HG02943 (cell line): ENCODE results near the gene WDR44.
"Not testable (repeated sequence)": the region's sequence is repeated elsewhere in the genome, so short reads cannot be mapped to it uniquely, and the experiment has no call there.

ENCODE experiments used
- ATAC-seq: cut with Tn5 transposase; IDR thresholded peaks from one replicate; pipeline ENCODE4 v1.9.1; 2021; ENCODE audit warnings: mild to moderate bottlenecking, low read depth, moderate library complexity; ENCODE audit not compliant: unreplicated experiment

Gene WDR44

DNA sequence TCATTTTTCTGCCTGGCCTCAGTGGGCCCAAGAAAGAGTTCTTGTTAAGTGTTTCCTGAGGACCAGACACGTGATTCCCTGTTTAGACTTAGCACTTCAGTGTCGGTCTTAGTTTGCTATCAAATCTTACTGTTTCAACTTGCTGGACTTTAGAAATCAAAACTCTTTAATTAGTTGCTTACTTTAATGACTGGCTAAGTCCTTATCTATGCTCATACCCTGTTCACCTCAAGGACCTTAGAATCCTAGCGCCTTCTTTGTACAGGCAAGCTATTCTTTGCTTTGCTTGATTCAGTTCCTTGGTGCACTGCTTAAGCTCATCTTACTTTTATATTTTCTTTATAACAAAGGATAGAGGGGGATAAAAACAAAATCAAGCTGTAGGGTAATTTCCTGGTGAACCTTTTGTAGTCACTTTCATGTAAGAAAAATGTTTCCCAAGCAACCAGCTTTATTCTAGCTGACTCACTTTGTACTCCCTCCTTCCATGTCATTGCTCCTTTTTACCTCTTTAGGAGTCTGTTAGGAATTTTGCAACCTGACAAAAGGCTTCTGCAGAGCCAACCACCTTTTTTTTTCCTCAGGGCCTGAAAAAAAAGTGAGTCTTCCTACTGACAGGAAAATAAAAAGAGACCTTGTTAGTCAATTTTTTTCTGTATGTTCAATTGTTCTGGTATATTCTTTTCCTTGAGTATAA, 14.7 kb downstream of the WDR44 start:
- no peak for ATAC-seq

GRCh38 chrX:118364261-118364660, 18.4 kb downstream of the WDR44 start:
- no peak for ATAC-seq

DNA sequence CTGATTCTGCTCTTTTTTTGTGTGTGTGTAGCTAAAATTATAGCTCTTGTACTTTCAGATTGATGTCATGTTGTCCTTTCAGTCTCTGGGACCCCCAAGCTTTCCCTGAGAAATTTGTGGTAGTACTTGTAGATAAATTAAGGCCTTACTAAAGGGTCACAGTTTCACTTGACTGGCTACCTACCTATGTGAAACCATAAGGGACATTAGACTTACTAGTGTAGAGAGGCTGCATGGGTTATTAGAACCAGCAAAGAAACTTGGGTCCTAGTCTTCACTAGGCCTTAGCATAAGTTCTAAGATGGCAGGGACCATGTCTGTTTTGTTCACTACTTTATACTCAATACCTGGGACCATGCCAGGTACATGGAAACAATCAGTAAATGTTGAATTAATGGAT, 21.4 kb downstream of the WDR44 start:
- ATAC-seq: no peak

DNA sequence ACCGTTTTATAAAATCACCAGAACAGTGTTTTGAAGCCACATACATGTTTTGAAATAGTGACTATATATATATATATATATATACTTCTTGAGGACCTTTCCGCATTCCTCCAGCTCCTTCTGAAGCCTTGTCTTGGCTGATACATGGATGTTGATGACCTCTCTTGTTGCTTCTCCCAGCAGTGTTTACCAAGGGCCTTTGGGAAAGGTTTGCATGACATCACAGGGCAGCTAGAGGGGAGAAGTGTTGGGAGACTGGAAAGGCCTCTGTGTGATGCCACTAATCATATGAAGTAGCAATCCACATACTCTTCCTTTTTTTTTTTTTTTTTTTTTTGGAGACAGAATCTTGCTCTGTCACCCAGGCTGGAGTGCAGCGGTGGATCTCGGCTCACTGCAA, 22.5 kb downstream of the WDR44 start:
- no peak for ATAC-seq

DNA sequence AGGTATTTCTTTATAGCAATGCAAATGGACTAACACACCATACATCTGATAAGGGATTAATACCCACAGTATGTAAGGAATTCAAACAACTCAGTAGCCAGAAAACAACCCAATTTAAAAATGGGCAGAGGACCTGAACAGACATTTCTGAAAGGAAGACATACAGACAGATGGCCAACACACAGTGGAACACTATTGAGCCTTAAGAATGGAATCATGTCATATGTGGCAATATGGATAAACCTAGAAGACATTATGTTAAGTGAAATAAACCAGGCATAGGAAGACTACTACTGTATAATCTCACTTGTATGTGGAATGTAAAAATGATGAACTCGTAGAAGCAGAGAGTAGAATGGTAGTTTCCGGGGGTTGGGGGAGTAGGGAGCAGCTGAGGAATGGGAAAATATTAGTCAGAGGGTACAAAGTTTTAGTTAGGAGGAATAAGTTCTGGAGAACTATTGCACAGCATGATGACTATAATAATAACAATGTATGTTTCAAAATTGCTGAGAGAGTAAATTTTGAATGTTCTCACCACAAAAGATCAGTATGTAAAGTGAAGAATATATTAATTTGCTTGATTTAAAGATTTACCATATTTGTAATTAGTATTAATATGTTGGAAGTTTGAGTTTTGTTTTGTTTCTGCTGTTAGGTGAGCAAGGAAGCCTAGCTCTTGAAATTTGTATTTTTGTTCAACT, 25.2 kb downstream of the WDR44 start:
- no peak for ATAC-seq

GRCh38 chrX:118373538-118373937, 27.6 kb downstream of the WDR44 start:
- no peak for ATAC-seq

DNA sequence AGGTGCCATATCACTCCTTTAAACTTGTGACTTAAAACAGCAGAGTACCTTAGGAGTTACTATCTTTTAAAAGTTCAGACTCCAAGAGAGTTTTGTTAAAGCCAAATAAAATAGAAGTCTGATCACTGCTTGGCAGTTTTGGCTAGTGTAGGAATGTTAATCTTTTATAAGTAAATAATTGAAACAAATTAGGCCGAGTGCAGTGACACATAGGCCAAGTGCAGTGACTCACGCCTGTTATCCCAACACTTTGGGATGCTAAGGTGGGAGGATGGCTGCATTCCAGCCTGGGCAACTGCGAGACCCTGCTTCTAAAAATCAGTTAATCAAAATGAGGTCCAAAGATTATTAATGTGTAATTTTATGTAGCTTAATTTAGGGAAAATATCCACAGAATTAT, 37.2 kb downstream of the WDR44 start:
- ATAC-seq: no peak

DNA sequence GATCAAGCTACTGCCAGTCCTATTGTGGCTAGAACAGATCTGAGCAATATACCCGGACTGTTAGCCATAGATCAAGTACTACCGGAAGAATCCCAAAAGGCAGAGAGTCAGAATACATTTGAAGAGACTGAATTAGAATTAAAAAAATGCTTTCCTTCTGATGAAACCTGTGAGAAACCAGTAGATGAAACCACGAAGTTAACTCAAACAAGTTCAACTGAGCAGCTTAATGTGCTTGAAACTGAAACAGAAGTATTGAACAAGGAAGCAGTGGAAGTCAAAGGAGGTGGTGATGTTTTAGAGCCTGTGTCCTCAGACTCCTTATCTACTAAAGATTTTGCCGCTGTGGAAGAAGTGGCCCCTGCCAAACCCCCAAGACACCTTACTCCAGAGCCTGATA, 46.8 kb downstream of the WDR44 start:
- no peak for ATAC-seq

DNA sequence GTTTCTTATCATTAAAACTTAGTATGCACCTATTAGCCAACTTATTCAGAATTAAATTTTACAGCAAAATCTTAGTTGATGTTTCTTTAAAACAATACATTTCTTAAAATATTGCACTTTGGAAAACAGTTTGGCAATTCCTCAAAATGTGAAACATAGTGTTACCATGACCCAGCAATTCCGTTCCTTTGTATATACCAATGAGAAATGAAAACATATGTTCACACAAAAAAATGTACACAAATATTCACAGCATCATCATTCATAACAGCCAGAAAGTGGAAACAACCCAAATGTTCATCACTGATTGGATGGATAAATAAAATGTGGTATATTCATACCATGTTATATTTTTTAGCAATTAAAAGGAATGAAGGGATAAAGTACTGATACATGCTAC, 50.2 kb downstream of the WDR44 start:
- no peak for ATAC-seq

- no peak for ATAC-seq
Measured at GRCh38 chrX:118418811-118419251, 72.9 kb downstream of the WDR44 start.

GRCh38 chrX:118420462-118420861, 74.6 kb downstream of the WDR44 start:
- ATAC-seq: peak; percentile 54

DNA sequence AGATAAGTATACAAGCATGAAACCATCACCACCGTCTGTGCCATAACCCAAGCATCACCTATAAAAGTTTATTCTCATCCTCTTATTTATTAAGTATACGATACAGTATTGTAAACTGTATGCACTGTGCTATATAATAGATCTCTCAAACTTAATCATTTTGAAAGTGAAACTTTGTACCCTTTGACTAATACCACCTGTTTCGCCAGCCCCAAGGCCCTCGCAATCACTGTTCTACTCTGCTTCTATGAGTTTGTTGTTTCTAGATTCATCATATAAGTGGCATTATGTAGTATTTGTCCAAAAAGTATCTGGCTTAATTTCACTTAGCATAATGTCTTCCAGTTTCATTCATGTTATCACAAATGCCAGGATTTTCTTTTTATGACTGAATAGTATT, 77.7 kb downstream of the WDR44 start:
- no peak for ATAC-seq

DNA sequence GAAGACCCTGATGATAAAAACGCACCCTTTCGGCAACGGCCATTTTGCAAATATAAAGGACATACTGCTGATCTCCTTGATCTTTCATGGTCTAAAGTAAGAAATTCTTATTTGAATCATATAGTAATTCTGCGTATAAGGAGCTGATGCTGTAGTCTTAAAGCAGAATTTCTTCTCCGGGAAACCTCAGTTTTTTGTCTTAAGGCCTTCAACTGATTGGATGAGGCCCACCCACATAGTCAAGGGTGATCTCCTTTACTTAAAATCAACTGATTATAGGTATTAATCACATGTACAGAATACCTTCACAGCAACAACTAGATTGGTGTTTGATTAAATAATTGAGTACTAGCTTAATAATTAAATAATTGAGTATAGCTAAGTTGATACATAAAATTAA, 86.9 kb downstream of the WDR44 start:
- no peak for ATAC-seq

GRCh38 chrX:118437283-118437682, 91.4 kb downstream of the WDR44 start:
- no peak for ATAC-seq

- no peak for ATAC-seq
Measured at GRCh38 chrX:118448273-118448783, 102.4 kb downstream of the WDR44 start.

DNA sequence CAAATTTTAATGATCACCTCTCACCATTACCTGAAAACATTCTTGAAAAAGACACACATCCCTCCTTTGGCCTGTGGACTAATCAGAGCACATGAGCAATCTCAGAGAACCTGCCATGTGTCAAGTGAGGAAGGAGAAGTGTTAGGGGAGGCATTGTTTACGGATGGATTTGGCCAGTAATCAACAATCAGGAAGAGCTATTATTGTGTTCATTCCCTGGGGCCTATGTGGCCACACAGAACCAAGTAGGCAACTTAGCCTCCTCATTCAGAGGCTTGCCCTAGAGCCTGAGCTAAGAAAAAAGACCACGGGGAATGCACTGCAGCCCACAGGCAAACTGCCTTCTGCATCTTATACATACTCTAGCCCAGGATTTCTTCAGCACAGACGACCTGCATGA, 109.1 kb downstream of the WDR44 start:
- ATAC-seq: no peak

DNA sequence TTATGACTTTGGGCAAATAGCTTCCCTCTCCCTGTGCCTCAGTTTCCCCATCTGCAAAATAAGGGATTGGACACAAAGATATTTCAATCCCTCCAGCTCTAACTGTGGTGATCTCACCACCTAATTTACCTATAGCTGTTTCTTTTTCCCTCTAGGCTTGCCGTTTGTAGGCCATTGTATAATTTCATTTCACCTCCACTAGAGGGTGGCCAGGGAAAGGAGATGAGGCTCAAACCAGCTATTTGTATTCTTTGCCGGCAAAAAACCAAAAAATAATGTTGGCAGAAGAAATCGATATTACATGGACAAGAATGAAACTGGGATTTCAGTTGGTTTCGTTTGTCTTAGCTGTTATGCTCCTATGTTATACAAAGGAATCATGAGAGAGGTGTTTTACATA, 113.6 kb downstream of the WDR44 start:
- no peak for ATAC-seq

- no peak for ATAC-seq
Measured at GRCh38 chrX:118464501-118464900, 118.6 kb downstream of the WDR44 start.

GRCh38 chrX:118468122-118468521, 122.2 kb downstream of the WDR44 start:
- no peak for ATAC-seq

DNA sequence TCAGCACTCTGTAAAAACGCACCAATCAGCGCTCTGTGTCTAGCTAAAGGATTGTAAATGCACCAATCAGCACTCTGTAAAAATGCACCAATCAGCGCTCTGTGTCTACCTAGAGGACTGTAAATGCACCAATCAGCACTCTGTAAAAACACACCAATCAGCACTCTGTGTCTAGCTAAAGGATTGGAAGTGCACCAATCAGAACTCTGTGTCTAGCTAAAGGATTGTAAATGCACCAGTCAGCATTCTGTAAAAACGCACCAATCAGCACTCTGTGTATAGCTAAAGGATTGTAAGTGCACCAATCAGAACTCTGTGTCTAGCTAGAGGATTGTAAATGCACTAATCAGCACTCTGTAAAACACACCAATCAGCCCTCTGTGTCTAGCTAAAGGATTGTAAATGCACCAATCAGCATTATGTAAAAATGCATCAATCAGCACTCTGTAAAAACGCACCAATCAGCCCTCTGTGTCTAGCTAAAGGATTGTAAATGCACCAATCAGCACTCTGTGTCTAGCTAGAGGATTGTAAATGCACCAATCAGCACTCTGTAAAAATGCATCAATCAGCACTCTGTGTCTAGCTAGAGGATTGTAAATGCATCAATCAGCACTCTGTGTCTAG, 124.9 kb downstream of the WDR44 start:
- ATAC-seq: not testable (repeated sequence)

GRCh38 chrX:118474586-118474985, 128.7 kb downstream of the WDR44 start:
- no peak for ATAC-seq

DNA sequence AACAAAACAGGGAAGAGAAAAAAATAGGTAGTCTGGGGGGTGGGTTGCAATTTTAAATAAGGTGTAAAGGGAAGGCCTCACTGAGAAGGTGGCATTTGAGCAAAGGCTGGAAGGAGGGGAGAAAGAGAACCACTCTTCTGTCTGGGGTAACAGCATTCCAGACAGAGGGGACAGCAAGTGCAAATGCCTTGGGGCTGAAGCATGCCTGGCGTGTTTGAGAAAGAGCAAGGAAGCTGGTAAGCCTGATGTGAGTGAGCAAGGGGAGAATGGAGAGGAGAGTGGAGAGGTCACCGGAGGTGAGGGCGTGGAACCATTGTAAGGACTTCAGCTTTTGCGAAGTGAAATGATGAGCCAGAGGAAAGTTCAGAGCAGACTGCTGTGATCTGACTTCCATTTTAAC, 130.0 kb downstream of the WDR44 start:
- ATAC-seq: no peak
